ENCODE results near the gene TNFAIP8L2.

The TNFAIP8L2 gene

DNA sequence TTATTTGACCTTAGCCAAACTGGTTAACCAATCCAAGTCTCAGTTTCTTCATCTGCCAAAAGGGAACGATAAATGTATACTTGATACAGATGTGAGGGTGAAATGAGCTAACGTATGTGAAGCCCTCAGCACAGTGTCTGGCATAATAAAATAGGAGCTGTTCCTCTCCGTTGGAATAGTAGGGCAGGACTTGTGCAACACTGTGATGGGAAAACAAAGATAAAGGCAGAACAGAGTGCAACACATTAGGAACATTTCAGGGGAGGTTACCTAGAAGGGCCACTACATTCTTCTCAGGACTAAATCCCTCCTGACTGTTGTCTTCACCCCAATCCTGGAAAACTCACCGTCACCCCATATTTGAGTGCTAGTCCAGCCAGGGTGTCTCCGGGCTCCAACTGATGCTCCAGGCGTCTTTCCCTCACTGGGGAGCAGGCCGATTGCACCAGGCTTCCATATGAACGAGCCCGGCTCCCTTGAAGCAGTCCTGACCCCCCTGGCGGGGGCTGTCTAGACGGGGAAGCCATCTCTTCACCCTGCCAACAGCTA is 8.4 kb downstream of the TNFAIP8L2 start:
- peak overlapping the region; percentile 87 for H3K27ac ChIP-seq

DNA sequence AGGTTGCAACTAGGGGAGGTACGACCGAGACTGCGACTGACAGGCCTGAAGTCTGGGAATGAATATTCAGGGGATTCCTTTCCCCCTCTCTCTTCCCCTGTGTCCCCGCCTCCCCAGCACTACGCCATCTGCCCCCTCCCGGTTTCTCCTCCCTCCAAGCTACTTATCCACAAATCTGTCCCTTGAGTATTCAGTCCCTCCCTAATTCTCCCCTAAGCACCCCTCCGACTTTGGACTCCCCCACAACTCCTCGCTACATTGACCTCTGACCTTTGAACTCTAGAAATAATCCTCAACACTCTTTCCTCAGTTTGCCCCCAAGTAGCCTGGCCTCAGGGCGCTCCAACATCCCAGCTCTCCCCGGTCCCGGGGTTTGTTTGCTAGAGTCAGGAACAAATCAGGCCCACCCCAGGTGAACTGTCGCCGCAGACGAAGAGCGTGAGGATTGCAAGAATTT is 8.9 kb downstream of the TNFAIP8L2 start:
- H3K27ac ChIP-seq, result peak overlapping the region; percentile 87
- TF ChIP-seq CTCF (conservative IDR thresholded peaks at IDR 0.05), result no peak

More for the DNA sequence above, 8.4 kb downstream of the TNFAIP8L2 start:
- TF ChIP-seq CTCF (conservative IDR thresholded peaks at IDR 0.05), result no peak

DNA sequence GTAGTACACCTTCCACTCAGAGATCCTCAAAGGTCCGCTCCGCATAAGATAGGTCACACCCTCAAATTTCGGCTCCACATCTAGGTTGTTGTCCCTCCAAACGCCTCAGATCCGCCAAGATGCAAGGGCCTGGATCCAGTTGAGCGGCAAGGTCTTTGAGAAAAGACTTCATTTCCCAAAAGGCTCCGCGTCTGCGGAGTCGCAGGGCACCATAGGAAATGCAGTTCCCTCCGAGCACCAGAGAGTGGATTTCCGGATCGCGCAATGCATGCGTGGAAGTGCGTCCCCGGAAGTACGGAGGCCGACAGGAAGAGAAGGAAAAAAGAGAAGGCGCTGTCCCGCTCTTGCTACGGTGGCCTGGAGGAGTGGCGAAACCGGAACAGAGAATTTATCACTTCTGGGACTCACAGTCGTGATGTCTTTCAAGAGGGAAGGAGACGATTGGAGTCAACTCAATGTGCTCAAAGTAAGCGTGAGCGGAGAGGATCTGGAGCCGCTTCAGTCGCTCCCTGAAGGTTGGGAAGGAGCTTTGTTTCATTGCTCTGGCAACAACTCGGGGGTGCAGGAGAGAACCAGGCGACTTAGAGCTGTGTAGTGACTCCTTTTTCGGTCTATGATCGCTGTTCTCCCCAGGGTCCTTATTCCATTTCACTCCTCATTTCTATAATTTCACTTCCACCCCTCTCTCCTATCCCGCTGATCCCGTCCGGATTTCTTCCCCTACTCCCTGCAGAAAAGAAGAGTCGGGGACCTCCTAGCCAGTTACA is 9.5 kb downstream of the TNFAIP8L2 start, which contains the start of the genes LYSMD1 and SCNM1:
LYSMD1 (minus strand) TSS at position 165 of the 767 bp plus-strand sequence. CDS start 644 bp downstream, outside the sequence.
SCNM1 (plus strand) TSS at position 407 of the 767 bp plus-strand sequence; CDS start at position 416, 9 bp downstream.
- peak within 1 kb of the TSS; percentile 87 for H3K27ac ChIP-seq
- no peak for TF ChIP-seq CTCF (conservative IDR thresholded peaks at IDR 0.05)

- TF ChIP-seq CTCF (conservative IDR thresholded peaks at IDR 0.05), result no peak
- H3K27ac ChIP-seq, result peak overlapping the region; percentile 87
Observed at GRCh38 chr1:151166505-151166956, 10.1 kb downstream of the TNFAIP8L2 start.

- no peak overlapping the region for H3K27ac ChIP-seq
- no peak for TF ChIP-seq CTCF (conservative IDR thresholded peaks at IDR 0.05)
Observed at GRCh38 chr1:151167116-151167515, 10.7 kb downstream of the TNFAIP8L2 start.

DNA sequence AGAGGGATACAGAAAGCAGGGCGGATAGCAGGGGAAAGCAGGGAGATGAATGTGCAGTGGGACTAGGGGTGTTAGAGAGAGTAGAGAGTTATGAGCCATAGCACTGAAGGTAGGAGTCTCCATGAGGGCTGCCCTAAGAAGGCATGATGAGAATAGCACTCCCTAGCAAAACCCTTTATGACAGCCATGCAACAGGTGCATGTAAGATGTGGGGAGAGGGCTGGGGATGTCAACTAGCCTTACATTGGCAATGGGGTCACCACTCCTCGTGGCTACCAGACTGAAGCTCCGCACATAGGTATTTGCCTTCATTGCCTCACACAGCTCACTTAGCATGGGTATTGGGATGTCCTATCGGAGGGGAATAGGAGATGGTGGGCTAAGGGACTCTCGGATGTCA is 14.7 kb downstream of the TNFAIP8L2 start:
- TF ChIP-seq CTCF (conservative IDR thresholded peaks at IDR 0.05), result no peak

DNA sequence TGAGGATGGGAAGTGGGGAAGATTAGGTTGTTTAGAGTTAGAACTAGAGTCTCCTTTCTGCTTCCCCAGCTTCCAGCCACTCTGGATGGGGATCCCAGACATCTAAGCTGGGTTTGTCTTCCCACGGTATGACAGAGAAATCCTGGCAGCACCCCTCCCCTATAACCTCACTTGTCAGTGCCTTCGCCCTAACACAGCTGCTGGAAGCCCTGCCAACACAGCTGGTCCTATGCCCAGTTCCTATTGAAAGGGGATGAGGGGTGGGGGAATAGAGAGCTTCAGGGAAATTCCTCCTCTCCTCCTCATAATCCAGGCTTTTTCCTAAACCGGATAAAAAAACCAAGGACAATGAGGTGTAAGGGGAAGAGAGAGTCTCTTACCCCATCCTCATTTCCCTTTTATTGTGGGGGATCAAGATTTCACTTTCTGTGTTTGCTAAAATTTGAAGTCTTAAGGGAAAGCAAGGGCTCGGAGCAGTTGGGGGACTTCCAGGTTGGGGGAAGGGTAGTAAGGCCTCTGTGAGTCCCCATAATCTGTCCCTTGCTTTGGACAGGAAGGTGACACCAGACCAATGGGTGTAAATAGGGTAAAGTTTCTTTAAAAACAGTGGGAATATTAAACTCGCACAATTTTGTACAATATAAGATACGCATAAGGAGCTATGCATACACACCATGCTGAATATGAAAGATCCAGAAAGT is 18.7 kb downstream of the TNFAIP8L2 start:
- no peak overlapping the region for H3K27ac ChIP-seq

More for the DNA sequence above, 14.7 kb downstream of the TNFAIP8L2 start:
- H3K27ac ChIP-seq, result no peak overlapping the region

More for the DNA sequence above, 18.7 kb downstream of the TNFAIP8L2 start:
- no peak for TF ChIP-seq CTCF (conservative IDR thresholded peaks at IDR 0.05)

All from VCaP (cell line).